Measurements from ENCODE around the gene CRIP1.

CRIP1 gene

GRCh38 chr14:105446971-105447370 lies 39.7 kb upstream of the CRIP1 start:
- Mint-ChIP-seq H3K27ac (no peak overlapping the region), H3K9me3 (no peaks in the 10 kb centered on the region), H3K27me3 (ENCODE audit: low read depth) (no peaks in the 10 kb centered on the region), H3K4me3 (no peak overlapping the region), H3K36me3 (ENCODE audit: low read depth) (peaks cover 5% of the 10 kb centered on the region), H3K4me1 (ENCODE audit: low read depth) (no peaks in the 10 kb centered on the region)
- DNase-seq (ENCODE audit: low spot score) = no peak

- no peak overlapping the region for H3K27ac Mint-ChIP-seq
- H3K4me1 Mint-ChIP-seq (ENCODE audit: low read depth) = peaks cover 1% of the 10 kb centered on the region
- no peaks in the 10 kb centered on the region for H3K9me3 Mint-ChIP-seq
- H3K4me3 Mint-ChIP-seq = no peak overlapping the region
- peaks cover 8% of the 10 kb centered on the region for H3K36me3 Mint-ChIP-seq (ENCODE audit: low read depth)
- no peaks in the 10 kb centered on the region for H3K27me3 Mint-ChIP-seq (ENCODE audit: low read depth)
- no peak for DNase-seq (ENCODE audit: low spot score)
These were observed 38.7 kb upstream of the CRIP1 start for GRCh38 chr14:105447651-105448640.

- H3K9me3 Mint-ChIP-seq = no peaks in the 10 kb centered on the region
- H3K27me3 Mint-ChIP-seq (ENCODE audit: low read depth) = no peaks in the 10 kb centered on the region
- peaks cover 1% of the 10 kb centered on the region for H3K4me1 Mint-ChIP-seq (ENCODE audit: low read depth)
- no peak overlapping the region for H3K4me3 Mint-ChIP-seq
- H3K27ac Mint-ChIP-seq = no peak overlapping the region
- peak; percentile 32 for DNase-seq (ENCODE audit: low spot score)
- peaks cover 8% of the 10 kb centered on the region for H3K36me3 Mint-ChIP-seq (ENCODE audit: low read depth)
These were observed 38.0 kb upstream of the CRIP1 start for GRCh38 chr14:105448706-105449111.

- no peak for DNase-seq (ENCODE audit: low spot score)
- Mint-ChIP-seq H3K27ac (no peak overlapping the region), H3K4me1 (ENCODE audit: low read depth) (peaks cover 1% of the 10 kb centered on the region), H3K36me3 (ENCODE audit: low read depth) (peaks cover 13% of the 10 kb centered on the region), H3K27me3 (ENCODE audit: low read depth) (no peaks in the 10 kb centered on the region), H3K4me3 (no peak overlapping the region), H3K9me3 (no peaks in the 10 kb centered on the region)
These were observed 37.2 kb upstream of the CRIP1 start for GRCh38 chr14:105449276-105450122.

GRCh38 chr14:105450123-105450505 lies 36.6 kb upstream of the CRIP1 start:
- no peaks in the 10 kb centered on the region for H3K27me3 Mint-ChIP-seq (ENCODE audit: low read depth)
- H3K4me3 Mint-ChIP-seq = no peak overlapping the region
- no peak overlapping the region for H3K27ac Mint-ChIP-seq
- H3K4me1 Mint-ChIP-seq (ENCODE audit: low read depth) = peaks cover 1% of the 10 kb centered on the region
- no peaks in the 10 kb centered on the region for H3K9me3 Mint-ChIP-seq
- H3K36me3 Mint-ChIP-seq (ENCODE audit: low read depth) = peaks cover 13% of the 10 kb centered on the region
- DNase-seq (ENCODE audit: low spot score) = no peak

- Mint-ChIP-seq H3K27me3 (ENCODE audit: low read depth) (no peaks in the 10 kb centered on the region), H3K4me3 (no peak overlapping the region), H3K27ac (no peak overlapping the region), H3K9me3 (no peaks in the 10 kb centered on the region), H3K4me1 (ENCODE audit: low read depth) (peaks cover 1% of the 10 kb centered on the region), H3K36me3 (ENCODE audit: low read depth) (peaks cover 18% of the 10 kb centered on the region)
- no peak for DNase-seq (ENCODE audit: low spot score)
These were observed 35.6 kb upstream of the CRIP1 start for GRCh38 chr14:105450864-105451720.

- Mint-ChIP-seq H3K4me3 (no peak overlapping the region), H3K36me3 (ENCODE audit: low read depth) (peaks cover 18% of the 10 kb centered on the region), H3K27ac (no peak overlapping the region), H3K4me1 (ENCODE audit: low read depth) (peaks cover 1% of the 10 kb centered on the region), H3K27me3 (ENCODE audit: low read depth) (no peaks in the 10 kb centered on the region), H3K9me3 (no peaks in the 10 kb centered on the region)
- DNase-seq (ENCODE audit: low spot score) = no peak
These were observed 33.7 kb upstream of the CRIP1 start for GRCh38 chr14:105452963-105453362.

- Mint-ChIP-seq H3K9me3 (no peaks in the 10 kb centered on the region), H3K27me3 (ENCODE audit: low read depth) (no peaks in the 10 kb centered on the region)
These were observed 32.8 kb upstream of the CRIP1 start for GRCh38 chr14:105453847-105454246.

GRCh38 chr14:105455086-105455640 lies 31.5 kb upstream of the CRIP1 start:
- H3K36me3 Mint-ChIP-seq (ENCODE audit: low read depth) = peaks cover 18% of the 10 kb centered on the region
- no peak for DNase-seq (ENCODE audit: low spot score)
- H3K4me1 Mint-ChIP-seq (ENCODE audit: low read depth) = peaks cover 1% of the 10 kb centered on the region
- no peaks in the 10 kb centered on the region for H3K9me3 Mint-ChIP-seq
- H3K4me3 Mint-ChIP-seq = no peak overlapping the region
- H3K27ac Mint-ChIP-seq = no peak overlapping the region
- no peaks in the 10 kb centered on the region for H3K27me3 Mint-ChIP-seq (ENCODE audit: low read depth)

More at GRCh38 chr14:105453847-105454246, 32.8 kb upstream of the CRIP1 start:
- no peak overlapping the region for H3K27ac Mint-ChIP-seq
- peaks cover 1% of the 10 kb centered on the region for H3K4me1 Mint-ChIP-seq (ENCODE audit: low read depth)
- H3K36me3 Mint-ChIP-seq (ENCODE audit: low read depth) = peaks cover 18% of the 10 kb centered on the region
- H3K4me3 Mint-ChIP-seq = no peak overlapping the region
- no peak for DNase-seq (ENCODE audit: low spot score)

GRCh38 chr14:105455766-105456660 lies 30.7 kb upstream of the CRIP1 start:
- H3K27ac Mint-ChIP-seq = no peak overlapping the region
- no peak overlapping the region for H3K4me3 Mint-ChIP-seq
- no peak for DNase-seq (ENCODE audit: low spot score)
- H3K9me3 Mint-ChIP-seq = no peaks in the 10 kb centered on the region
- H3K27me3 Mint-ChIP-seq (ENCODE audit: low read depth) = no peaks in the 10 kb centered on the region
- peaks cover 20% of the 10 kb centered on the region for H3K36me3 Mint-ChIP-seq (ENCODE audit: low read depth)
- peaks cover 1% of the 10 kb centered on the region for H3K4me1 Mint-ChIP-seq (ENCODE audit: low read depth)

- no peak overlapping the region for H3K27ac Mint-ChIP-seq
These were observed 29.7 kb upstream of the CRIP1 start for GRCh38 chr14:105456736-105457617.

GRCh38 chr14:105458010-105458409 lies 28.7 kb upstream of the CRIP1 start:
- Mint-ChIP-seq H3K9me3 (no peaks in the 10 kb centered on the region), H3K27me3 (ENCODE audit: low read depth) (no peaks in the 10 kb centered on the region), H3K4me1 (ENCODE audit: low read depth) (no peaks in the 10 kb centered on the region), H3K36me3 (ENCODE audit: low read depth) (peaks cover 16% of the 10 kb centered on the region), H3K4me3 (no peak overlapping the region), H3K27ac (no peak overlapping the region)
- DNase-seq (ENCODE audit: low spot score) = no peak

More at GRCh38 chr14:105456736-105457617, 29.7 kb upstream of the CRIP1 start:
- peaks cover 19% of the 10 kb centered on the region for H3K36me3 Mint-ChIP-seq (ENCODE audit: low read depth)
- H3K27me3 Mint-ChIP-seq (ENCODE audit: low read depth) = no peaks in the 10 kb centered on the region
- no peak overlapping the region for H3K4me3 Mint-ChIP-seq
- H3K4me1 Mint-ChIP-seq (ENCODE audit: low read depth) = peaks cover 1% of the 10 kb centered on the region
- no peak for DNase-seq (ENCODE audit: low spot score)
- H3K9me3 Mint-ChIP-seq = no peaks in the 10 kb centered on the region
